ENCODE measurements around the gene FOXO6. TPM values are rescaled to one million over a fixed set of nuclear protein-coding genes. Genes with fewer than 3 reads are reported as not detected.

Gene FOXO6
- total RNA-seq, 1 experiment from 2014 or later, result 5.4 TPM

DNA sequence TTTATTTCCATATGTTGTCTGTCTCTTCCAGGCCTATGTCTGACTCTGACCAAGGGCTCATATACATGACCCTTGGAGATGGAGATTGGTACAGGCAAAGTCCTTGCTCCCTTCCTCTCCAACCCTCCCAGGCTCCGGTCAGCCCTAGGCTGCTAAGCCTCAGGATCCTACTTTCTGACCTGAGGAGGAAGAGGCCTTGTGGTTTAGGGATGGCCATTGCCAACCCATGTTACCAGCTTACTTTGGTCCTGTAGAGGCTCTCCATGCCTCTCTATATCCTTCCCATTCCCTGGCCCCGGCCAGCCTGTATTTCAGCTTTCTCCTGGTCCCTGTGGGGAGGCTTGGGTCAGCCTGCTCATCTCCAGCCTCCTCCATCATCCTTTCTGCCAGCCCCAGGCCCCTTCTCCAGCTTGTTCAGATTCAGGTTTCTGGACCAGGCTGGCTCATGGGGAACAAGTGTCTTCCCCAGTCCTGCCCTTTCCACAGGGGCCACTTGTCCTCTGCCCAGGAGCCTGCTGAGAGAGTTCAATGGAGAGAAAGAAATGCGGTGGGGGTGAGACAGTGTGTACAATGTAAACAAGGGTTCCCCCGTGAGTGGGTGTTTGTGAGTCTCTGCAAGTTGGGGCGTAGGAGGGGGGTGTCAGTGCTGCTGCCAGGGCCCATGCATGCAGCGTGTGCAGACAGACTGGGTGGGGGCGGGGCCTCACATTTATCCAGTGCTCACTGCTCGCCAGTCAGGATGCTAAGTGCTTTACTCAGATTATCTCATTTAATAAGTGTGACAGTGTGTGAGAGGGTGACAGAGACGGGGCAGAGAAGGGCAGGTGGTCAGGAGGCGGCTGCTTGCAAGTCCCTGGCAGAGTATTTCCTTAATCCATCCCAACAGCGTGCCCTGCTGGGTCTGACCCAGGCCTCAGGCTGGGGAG, 31.3 kb upstream of the FOXO6 start:
- TF ChIP-seq FOXP1 (CRISPR knock-in tag; IDR thresholded peaks at IDR 0.05; ENCODE audit: borderline replicate concordance), result no peak
- no peak for TF ChIP-seq MYBL2 (CRISPR knock-in tag; IDR thresholded peaks at IDR 0.05)
- TF ChIP-seq, protein P1, sequence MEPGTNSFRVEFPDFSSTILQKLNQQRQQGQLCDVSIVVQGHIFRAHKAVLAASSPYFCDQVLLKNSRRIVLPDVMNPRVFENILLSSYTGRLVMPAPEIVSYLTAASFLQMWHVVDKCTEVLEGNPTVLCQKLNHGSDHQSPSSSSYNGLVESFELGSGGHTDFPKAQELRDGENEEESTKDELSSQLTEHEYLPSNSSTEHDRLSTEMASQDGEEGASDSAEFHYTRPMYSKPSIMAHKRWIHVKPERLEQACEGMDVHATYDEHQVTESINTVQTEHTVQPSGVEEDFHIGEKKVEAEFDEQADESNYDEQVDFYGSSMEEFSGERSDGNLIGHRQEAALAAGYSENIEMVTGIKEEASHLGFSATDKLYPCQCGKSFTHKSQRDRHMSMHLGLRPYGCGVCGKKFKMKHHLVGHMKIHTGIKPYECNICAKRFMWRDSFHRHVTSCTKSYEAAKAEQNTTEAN (CRISPR knock-in tag; IDR thresholded peaks at IDR 0.05), result no peak
- no peak for TF ChIP-seq ZNF138 (CRISPR knock-in tag; conservative IDR thresholded peaks at IDR 0.05)
- TF ChIP-seq CBFB (CRISPR knock-in tag; IDR thresholded peaks at IDR 0.05; ENCODE audit: low read depth), result no peak
- no peak for TF ChIP-seq GABPB1 (CRISPR knock-in tag; IDR thresholded peaks at IDR 0.05)
- no peak for TF ChIP-seq TEAD1 (CRISPR knock-in tag; IDR thresholded peaks at IDR 0.05)
- TF ChIP-seq ZNF263 (CRISPR knock-in tag; IDR thresholded peaks at IDR 0.05; ENCODE audit: low read depth), result no peak
- TF ChIP-seq, protein P2, sequence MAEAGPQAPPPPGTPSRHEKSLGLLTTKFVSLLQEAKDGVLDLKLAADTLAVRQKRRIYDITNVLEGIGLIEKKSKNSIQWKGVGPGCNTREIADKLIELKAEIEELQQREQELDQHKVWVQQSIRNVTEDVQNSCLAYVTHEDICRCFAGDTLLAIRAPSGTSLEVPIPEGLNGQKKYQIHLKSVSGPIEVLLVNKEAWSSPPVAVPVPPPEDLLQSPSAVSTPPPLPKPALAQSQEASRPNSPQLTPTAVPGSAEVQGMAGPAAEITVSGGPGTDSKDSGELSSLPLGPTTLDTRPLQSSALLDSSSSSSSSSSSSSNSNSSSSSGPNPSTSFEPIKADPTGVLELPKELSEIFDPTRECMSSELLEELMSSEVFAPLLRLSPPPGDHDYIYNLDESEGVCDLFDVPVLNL (CRISPR knock-in tag; IDR thresholded peaks at IDR 0.05; ENCODE audit: borderline replicate concordance, low read depth), result no peak
- no peak for TF ChIP-seq ZNF423 (CRISPR knock-in tag; IDR thresholded peaks at IDR 0.05)
- no peak for TF ChIP-seq GTF2I (CRISPR knock-in tag; conservative IDR thresholded peaks at IDR 0.05)
- TF ChIP-seq, protein P3, sequence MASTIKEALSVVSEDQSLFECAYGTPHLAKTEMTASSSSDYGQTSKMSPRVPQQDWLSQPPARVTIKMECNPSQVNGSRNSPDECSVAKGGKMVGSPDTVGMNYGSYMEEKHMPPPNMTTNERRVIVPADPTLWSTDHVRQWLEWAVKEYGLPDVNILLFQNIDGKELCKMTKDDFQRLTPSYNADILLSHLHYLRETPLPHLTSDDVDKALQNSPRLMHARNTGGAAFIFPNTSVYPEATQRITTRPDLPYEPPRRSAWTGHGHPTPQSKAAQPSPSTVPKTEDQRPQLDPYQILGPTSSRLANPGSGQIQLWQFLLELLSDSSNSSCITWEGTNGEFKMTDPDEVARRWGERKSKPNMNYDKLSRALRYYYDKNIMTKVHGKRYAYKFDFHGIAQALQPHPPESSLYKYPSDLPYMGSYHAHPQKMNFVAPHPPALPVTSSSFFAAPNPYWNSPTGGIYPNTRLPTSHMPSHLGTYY (CRISPR knock-in tag; IDR thresholded peaks at IDR 0.05), result no peak
- no peak for TF ChIP-seq TCF7 (CRISPR knock-in tag; IDR thresholded peaks at IDR 0.05; ENCODE audit: low read depth)
- no peak for TF ChIP-seq RELA (CRISPR knock-in tag; IDR thresholded peaks at IDR 0.05; ENCODE audit: borderline replicate concordance)
- POLR2A ChIA-PET, result no interaction called here
- Mint-ChIP-seq H3K4me3 (no peak overlapping the region), H3K36me3 (peaks cover 3% of the 10 kb centered on the region; the same call in 1 of the 2 replicates), H3K27me3 (ENCODE audit: low read depth) (no peaks in the 10 kb centered on the region; the same call in 1 of the 2 replicates), H3K27ac (no peak overlapping the region), H3K4me1 (peaks cover 11% of the 10 kb centered on the region), H3K9me3 (peaks cover 10% of the 10 kb centered on the region)
- CTCF ChIA-PET, result interaction anchor here (0.6 to 3.8 kb wide), 25 partner anchors 9 to 287 kb away, joined by 3 to 87 read pairs (median 8); partner anchors contain the start of gene FOXO6
- no peak for ATAC-seq
- DNase-seq (ENCODE audit: low spot score), result no peak

DNA sequence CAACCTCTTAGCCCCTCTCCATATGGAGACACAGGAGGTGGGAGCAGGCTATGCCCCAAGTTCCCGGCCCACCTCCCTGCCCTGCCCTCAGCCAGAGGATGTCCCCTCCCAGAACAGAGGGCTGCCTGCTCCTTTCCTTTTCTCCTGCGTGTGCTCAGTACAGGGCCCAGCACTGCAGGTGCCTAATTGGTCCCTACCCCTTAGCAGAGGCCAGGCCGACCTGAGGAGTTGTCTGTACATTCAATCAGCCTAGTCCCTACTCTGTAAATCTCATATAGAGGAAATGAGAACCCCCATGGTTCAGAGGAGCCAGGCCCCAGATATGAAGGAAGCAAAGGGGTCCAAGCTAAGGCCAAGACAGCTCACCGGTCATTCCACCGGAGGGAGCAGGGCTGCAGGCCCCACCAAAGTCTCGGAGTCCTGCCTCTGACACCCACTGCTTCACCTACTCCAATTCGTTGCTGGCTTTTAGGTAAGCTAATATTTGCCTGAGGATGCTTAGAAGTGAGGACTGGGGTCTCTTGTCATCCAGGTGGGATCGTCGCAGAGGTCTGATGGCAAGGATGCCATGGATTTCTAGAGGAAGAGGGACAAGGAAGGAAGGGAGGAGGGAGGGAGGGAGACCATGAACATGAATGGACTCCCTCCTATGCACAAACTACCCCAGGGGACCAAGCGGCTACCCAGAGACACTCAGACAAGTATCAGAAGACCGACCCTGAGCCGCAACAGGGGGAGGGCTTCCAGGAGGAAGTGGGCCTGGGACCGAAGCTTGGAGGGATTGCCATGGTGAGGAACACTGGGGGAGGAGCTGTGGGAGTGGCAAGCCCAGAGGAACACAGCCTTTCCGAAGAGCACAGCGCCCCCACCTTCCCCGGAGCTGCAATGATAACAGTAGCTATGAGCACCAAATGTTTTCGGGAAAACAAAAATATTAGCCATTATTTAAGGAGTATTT, 30.4 kb upstream of the FOXO6 start:
- ATAC-seq (peak; percentile 98), DNase-seq (ENCODE audit: low spot score) (peak; percentile 80)
- Mint-ChIP-seq H3K36me3 (peaks cover 3% of the 10 kb centered on the region; the same call in 1 of the 2 replicates), H3K4me1 (peaks cover 11% of the 10 kb centered on the region), H3K4me3 (peak overlapping the region; percentile 35), H3K27me3 (ENCODE audit: low read depth) (no peaks in the 10 kb centered on the region; the same call in 1 of the 2 replicates), H3K9me3 (peaks cover 18% of the 10 kb centered on the region), H3K27ac (peak overlapping the region; percentile 34; the same call in 1 of the 2 replicates)
- CTCF ChIA-PET, result interaction anchor here (0.6 to 3.8 kb wide), 54 partner anchors 10 to 1773 kb away, joined by 3 to 87 read pairs (median 6); partner anchors contain the start of gene FOXO6
- POLR2A ChIA-PET, result interaction anchor here (0.6 to 1.4 kb wide), 2 partner anchors 41 to 185 kb away, joined by 3 to 4 read pairs; no protein-coding TSS in a partner anchor
- TF ChIP-seq HMGA2 (CRISPR knock-in tag; IDR thresholded peaks at IDR 0.05) (no peak), FOXK1 (CRISPR knock-in tag; IDR thresholded peaks at IDR 0.05) (no peak), KAT7 (CRISPR knock-in tag; IDR thresholded peaks at IDR 0.05; ENCODE audit: borderline replicate concordance) (no peak), JAZF1 (CRISPR knock-in tag; IDR thresholded peaks at IDR 0.05) (no peak), ZNF317 (CRISPR knock-in tag; IDR thresholded peaks at IDR 0.05; ENCODE audit: borderline replicate concordance, low read depth) (no peak), OVOL2 (CRISPR knock-in tag; IDR thresholded peaks at IDR 0.05; ENCODE audit: borderline replicate concordance) (no peak), FOXP1 (CRISPR knock-in tag; IDR thresholded peaks at IDR 0.05; ENCODE audit: borderline replicate concordance) (0 out of 2 replicates have a peak, but pooled peaks have one; percentile 21)
- TF ChIP-seq, protein P4, sequence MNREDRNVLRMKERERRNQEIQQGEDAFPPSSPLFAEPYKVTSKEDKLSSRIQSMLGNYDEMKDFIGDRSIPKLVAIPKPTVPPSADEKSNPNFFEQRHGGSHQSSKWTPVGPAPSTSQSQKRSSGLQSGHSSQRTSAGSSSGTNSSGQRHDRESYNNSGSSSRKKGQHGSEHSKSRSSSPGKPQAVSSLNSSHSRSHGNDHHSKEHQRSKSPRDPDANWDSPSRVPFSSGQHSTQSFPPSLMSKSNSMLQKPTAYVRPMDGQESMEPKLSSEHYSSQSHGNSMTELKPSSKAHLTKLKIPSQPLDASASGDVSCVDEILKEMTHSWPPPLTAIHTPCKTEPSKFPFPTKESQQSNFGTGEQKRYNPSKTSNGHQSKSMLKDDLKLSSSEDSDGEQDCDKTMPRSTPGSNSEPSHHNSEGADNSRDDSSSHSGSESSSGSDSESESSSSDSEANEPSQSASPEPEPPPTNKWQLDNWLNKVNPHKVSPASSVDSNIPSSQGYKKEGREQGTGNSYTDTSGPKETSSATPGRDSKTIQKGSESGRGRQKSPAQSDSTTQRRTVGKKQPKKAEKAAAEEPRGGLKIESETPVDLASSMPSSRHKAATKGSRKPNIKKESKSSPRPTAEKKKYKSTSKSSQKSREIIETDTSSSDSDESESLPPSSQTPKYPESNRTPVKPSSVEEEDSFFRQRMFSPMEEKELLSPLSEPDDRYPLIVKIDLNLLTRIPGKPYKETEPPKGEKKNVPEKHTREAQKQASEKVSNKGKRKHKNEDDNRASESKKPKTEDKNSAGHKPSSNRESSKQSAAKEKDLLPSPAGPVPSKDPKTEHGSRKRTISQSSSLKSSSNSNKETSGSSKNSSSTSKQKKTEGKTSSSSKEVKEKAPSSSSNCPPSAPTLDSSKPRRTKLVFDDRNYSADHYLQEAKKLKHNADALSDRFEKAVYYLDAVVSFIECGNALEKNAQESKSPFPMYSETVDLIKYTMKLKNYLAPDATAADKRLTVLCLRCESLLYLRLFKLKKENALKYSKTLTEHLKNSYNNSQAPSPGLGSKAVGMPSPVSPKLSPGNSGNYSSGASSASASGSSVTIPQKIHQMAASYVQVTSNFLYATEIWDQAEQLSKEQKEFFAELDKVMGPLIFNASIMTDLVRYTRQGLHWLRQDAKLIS (CRISPR knock-in tag; IDR thresholded peaks at IDR 0.05; ENCODE audit: borderline replicate concordance), result no peak
- TF ChIP-seq, protein P5, sequence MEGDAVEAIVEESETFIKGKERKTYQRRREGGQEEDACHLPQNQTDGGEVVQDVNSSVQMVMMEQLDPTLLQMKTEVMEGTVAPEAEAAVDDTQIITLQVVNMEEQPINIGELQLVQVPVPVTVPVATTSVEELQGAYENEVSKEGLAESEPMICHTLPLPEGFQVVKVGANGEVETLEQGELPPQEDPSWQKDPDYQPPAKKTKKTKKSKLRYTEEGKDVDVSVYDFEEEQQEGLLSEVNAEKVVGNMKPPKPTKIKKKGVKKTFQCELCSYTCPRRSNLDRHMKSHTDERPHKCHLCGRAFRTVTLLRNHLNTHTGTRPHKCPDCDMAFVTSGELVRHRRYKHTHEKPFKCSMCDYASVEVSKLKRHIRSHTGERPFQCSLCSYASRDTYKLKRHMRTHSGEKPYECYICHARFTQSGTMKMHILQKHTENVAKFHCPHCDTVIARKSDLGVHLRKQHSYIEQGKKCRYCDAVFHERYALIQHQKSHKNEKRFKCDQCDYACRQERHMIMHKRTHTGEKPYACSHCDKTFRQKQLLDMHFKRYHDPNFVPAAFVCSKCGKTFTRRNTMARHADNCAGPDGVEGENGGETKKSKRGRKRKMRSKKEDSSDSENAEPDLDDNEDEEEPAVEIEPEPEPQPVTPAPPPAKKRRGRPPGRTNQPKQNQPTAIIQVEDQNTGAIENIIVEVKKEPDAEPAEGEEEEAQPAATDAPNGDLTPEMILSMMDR (IDR thresholded peaks at IDR 0.05), result 0 out of 2 replicates have a peak, but pooled peaks have one; percentile 16
